ENCODE data around the gene IDI1.

- TF ChIP-seq RFX5 (IDR thresholded peaks at IDR 0.05; ENCODE audit: low read length) (no peak), NFIC (IDR thresholded peaks at IDR 0.05; ENCODE audit: borderline replicate concordance) (no peak), RAD21 (IDR thresholded peaks at IDR 0.05; ENCODE audit: low read length) (no peak), CTCF (IDR thresholded peaks at IDR 0.05) (no peak), GABPA (IDR thresholded peaks at IDR 0.05; ENCODE audit: low read depth) (no peak), FOXM1 (IDR thresholded peaks at IDR 0.05; ENCODE audit: low read depth) (no peak), REST (IDR thresholded peaks at IDR 0.05; ENCODE audit: low read depth, low read length) (no peak), TCF12 (IDR thresholded peaks at IDR 0.05) (no peak), MAX (IDR thresholded peaks at IDR 0.05; ENCODE audit: low read depth) (no peak), FOSL2 (IDR thresholded peaks at IDR 0.05; ENCODE audit: borderline replicate concordance, low read depth) (no peak), NRF1 (IDR thresholded peaks at IDR 0.05; ENCODE audit: low read depth, low read length) (no peak)
These were observed 4.0 kb downstream of the IDI1 start for GRCh38 chr10:1044964-1045363.
